HG03045 (cell line): ENCODE data around the gene CCAR1.
"Not testable (repeated sequence)": the region's sequence is repeated elsewhere in the genome, so short reads cannot be mapped to it uniquely, and the experiment has no call there.

Experiments
- ATAC-seq: cut with Tn5 transposase; IDR thresholded peaks from one replicate; pipeline ENCODE4 v1.9.1; 2021; ENCODE audit warnings: mild to moderate bottlenecking, moderate library complexity; ENCODE audit not compliant: unreplicated experiment

The CCAR1 gene

GRCh38 chr10:68756766-68757165 lies 35.7 kb downstream of the CCAR1 start:
- no peak for ATAC-seq

DNA sequence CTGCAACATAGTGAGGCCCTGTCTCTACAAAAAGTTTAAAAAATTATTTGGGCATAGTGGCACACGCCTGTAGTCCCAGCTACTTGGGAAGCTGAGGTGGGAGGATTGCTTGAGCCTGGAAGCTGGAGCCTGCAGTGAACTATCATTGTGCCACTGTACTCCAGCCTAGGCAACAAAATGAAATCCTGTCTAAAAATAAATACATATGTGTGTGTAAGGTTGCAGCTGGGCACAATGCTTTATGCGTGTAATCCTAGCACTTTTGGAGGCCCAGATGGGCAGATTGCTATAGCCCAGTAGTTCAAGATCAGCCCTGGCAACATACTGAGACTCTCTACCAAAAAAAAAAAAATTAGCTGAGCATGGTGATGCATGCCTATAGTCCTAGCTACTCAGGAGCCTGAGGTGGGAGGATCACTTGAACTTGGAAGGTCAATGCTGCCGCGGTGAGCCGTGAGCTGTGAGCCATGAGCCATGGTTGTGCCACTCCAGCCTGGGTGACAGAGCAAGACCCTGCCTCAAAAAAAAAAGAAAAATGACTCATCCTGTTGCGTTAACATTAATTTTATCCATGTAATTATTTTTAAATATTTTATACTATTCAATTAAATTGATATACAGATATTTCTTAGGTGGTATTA lies 38.3 kb downstream of the CCAR1 start:
- no peak for ATAC-seq

DNA sequence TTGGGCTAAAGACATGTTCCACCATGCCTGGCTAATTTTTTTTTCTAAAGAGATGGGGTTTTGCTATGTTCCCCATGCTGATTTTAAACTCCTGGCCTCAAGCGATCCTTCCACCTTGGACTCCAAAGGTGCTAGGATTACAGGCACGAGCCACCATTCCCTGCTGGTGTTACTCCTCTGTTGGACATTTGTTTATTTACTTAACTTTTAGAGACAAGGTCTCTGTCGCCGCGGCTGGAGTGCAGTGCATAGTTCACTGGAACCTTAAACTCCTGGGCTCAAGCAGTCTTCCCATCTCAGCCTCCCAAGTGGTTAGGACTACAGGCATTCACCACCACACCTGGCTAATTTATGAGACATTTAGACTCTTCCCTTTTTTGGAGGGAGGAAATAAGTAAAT lies 38.9 kb downstream of the CCAR1 start:
- no peak for ATAC-seq

GRCh38 chr10:68767407-68767806 lies 46.4 kb downstream of the CCAR1 start:
- ATAC-seq, result not testable (repeated sequence)

DNA sequence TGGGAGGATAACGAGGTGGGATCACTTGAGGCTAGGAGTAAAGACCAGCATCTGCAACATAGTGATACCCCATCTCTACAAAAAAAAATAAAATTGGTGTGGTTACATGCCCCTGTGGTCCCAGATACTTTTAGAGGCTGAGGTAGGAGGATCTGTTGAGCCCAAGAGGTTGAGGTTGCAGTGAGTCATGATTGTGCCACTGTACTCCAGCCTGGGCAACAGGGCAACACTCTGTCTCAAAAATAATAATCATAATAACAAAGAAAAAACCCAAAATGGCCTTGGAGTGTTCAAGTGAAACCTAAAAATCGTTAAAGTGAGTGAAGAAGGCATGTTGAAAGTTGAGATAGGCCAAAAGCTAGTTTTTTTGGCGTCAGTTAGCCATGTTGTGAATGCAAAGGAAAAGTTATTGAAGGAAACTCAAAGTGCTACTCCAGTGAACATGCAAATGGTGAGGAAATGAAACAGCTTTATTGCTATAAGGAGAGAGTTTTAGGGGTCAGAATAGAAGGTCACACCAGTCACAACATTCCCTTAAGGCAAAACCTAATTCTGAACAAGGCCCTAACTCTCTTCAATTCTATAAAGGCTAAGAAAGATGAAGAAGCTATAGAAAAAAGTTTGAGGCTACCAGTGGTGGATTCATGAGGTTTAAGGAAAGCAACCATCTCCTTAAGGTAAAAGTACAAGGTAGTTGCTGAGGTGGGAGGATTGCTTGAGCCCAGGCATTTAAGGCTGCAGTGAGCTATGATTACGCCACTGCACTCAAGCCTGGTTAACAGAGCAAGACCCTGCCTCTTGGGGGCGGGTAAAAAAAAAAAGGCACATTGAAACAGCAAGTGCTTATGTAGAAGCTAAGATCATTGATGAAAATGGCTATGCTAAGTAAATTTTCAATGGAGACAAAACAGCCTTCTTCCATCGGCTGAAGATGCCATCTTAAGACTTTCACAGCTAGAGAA lies 60.9 kb downstream of the CCAR1 start:
- ATAC-seq, result no peak

DNA sequence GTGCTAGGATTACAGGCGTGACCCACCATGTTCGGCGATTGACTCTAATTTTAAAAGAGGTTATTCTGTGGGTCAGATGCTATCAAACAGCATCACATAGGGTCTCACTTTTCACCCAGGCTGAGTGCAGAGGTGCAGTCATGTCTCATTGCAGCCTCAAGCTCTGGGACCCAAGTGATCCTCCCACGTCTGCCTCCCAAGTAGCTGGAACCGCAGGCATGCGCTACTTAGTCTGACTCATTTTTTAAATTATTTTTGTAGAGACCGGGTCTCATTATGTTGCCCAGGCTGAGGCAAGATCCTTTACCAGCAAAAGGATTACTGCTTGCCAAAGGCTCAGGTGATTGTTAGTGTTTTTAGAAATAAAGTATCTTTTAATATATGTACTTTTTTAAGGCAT lies 63.4 kb downstream of the CCAR1 start:
- no peak for ATAC-seq

- no peak for ATAC-seq
These were observed 66.8 kb downstream of the CCAR1 start for GRCh38 chr10:68787813-68788212.

GRCh38 chr10:68790476-68790875 lies 69.4 kb downstream of the CCAR1 start:
- no peak for ATAC-seq

DNA sequence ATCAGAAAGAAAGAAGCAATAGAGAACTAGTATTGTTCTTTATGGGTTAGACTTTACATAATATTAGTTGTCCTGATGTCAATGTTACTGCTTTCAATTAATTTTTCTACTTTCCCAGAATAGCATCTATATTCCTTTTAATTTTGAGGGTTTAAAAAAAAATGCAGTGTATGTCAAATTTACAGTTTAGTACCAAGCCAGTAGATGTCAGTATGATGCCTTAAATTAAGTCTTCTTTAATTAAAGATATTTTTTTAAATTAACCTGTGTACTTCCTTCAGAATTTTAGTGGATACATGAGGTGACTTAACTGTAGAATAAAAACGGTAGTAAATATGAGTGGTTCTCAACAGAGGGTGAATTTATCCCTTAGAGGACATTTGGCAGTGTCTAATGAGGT lies 71.1 kb downstream of the CCAR1 start:
- no peak for ATAC-seq

GRCh38 chr10:68795886-68796532 lies 75.0 kb downstream of the CCAR1 start:
- ATAC-seq, result no peak

GRCh38 chr10:68796605-68797004 lies 75.6 kb downstream of the CCAR1 start:
- ATAC-seq, result no peak

- ATAC-seq, result no peak
These were observed 79.2 kb downstream of the CCAR1 start for GRCh38 chr10:68800211-68800610.

DNA sequence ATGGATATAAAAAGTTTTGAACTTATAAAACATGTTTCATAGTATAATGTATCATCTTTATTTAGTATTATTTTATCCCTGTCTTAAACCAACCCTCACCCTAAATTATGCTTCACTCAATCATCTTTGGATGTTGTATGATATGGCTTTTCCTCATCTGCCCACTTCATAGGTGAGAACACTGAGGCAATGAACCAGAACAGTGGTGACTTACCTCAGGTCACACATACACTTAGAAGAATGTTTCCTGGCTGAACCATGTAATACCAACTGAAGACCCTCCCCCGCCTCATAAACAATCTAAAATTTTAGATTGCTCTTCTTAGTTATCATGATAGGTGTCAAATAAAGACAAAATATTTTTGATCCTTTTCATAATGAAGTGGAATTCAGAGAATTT lies 83.7 kb downstream of the CCAR1 start:
- ATAC-seq, result no peak

- not testable (repeated sequence) for ATAC-seq
These were observed 89.8 kb downstream of the CCAR1 start for GRCh38 chr10:68810830-68811229.

DNA sequence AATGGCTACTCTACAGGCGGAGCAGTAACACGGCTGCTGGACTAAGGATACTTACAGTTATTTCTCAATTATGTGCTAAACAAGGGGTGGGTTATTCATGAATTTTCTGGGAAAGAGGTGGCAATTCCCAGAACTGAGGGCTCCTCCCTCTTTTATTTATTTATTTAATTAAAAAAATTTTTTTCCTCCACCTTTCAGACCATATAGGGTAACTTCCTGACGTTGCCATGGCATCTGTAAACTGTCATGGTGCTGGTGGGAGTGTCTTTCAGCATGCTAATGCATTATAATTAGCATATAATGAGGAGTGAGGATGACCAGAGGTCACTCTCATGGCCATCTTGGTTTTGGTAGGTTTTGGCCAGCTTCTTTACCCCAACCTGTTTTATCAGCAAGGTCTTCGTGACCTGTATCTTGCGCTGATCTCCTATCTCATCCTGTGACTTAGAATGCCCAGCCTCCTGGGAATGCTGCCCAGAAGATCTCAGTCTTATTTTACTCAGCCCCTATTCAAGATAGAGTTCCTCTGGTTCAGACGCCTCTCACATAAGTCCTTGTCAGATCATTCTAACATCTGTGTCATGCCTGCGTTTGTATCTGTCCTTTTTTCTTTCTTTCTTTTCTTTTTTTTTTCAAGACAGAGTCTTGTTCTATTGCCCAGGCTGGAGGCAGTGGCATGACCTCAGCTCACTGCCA lies 90.4 kb downstream of the CCAR1 start:
- no peak for ATAC-seq

GRCh38 chr10:68812420-68812819 lies 91.4 kb downstream of the CCAR1 start:
- no peak for ATAC-seq

GRCh38 chr10:68813559-68813958 lies 92.5 kb downstream of the CCAR1 start:
- no peak for ATAC-seq

DNA sequence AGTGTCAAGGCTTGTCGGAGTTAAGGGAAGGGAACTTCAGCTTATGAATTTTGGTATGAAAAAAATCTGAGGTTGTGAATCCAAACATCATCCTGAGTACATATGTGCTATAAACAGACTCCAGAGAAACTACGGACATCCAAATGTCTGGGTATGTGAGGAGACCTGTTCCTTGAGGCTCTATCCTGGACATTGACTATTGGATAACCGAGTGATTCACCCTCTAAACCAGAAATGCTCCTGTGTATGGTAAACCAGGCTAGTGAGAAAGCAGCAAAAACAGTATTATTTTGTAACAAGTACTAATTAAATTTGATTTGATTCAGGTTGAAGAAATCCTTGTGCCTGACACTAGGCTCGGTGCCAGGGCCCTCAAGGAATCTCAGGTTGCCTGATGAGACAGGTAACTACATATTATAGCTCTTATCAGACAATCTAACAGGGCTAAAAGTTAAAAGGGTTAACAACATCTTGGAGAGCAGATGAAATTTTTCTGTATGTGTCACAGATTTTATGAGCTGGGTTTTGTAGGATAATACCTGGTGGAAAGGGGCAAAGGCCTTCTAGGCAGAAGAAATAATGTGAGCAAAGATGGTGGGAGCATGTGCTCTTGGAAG lies 95.9 kb downstream of the CCAR1 start:
- no peak for ATAC-seq

- ATAC-seq, result not testable (repeated sequence)
These were observed 99.3 kb downstream of the CCAR1 start for GRCh38 chr10:68820359-68820758.

GRCh38 chr10:68822626-68823025 lies 101.6 kb downstream of the CCAR1 start:
- not testable (repeated sequence) for ATAC-seq
